ENCODE results near the gene MGST1. TPM values are rescaled to one million over a fixed set of nuclear protein-coding genes. Genes with fewer than 3 reads are reported as not detected.
A peak's percentile ranks its signal among the peaks of the same experiment; 100 is the strongest.

The MGST1 gene
- total and polyA plus RNA-seq, 4 donors = 84.6 to 2,615 (median 1,043) TPM

DNA sequence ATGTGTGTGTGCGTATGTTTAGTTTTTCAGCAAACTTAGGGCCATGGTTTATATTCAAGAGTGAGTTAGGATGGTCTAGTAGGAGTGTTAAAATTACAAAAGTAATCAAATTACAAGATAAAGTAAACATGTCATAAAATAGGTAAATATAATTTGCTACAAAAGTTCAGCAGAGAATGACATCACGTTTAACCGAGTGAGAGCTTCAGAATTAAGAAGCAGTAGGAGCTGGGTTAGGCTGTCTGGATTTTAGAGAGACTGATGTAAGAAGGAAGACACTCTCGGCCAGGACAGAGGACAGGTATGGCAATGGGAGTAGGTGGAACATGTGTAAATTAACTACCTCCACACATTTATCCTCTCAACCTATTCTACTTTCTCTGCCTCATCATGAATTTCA lies 11.6 kb upstream of the MGST1 start:
- H3K27ac ChIP-seq (ENCODE audit: low read depth in 1 of 2, low read length in 2 of 2) = no peak overlapping the region
- no peak for TF ChIP-seq JUND (IDR thresholded peaks at IDR 0.05)
- TF ChIP-seq, protein P1, sequence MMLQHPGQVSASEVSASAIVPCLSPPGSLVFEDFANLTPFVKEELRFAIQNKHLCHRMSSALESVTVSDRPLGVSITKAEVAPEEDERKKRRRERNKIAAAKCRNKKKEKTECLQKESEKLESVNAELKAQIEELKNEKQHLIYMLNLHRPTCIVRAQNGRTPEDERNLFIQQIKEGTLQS (IDR thresholded peaks at IDR 0.05) = no peak
- TF ChIP-seq, protein P2, sequence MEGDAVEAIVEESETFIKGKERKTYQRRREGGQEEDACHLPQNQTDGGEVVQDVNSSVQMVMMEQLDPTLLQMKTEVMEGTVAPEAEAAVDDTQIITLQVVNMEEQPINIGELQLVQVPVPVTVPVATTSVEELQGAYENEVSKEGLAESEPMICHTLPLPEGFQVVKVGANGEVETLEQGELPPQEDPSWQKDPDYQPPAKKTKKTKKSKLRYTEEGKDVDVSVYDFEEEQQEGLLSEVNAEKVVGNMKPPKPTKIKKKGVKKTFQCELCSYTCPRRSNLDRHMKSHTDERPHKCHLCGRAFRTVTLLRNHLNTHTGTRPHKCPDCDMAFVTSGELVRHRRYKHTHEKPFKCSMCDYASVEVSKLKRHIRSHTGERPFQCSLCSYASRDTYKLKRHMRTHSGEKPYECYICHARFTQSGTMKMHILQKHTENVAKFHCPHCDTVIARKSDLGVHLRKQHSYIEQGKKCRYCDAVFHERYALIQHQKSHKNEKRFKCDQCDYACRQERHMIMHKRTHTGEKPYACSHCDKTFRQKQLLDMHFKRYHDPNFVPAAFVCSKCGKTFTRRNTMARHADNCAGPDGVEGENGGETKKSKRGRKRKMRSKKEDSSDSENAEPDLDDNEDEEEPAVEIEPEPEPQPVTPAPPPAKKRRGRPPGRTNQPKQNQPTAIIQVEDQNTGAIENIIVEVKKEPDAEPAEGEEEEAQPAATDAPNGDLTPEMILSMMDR (IDR thresholded peaks at IDR 0.05; ENCODE audit: low read depth, low read length, missing input control) = no peak
- no peaks in the 10 kb centered on the region for H3K9me3 ChIP-seq (ENCODE audit: control insufficient read depth in 4 of 4, low read length in 3 of 4)
- H3K27me3 ChIP-seq (ENCODE audit: control insufficient read depth in 4 of 4, insufficient read depth in 4 of 4, low read length in 3 of 4) = no peaks in the 10 kb centered on the region
- H3K36me3 ChIP-seq (ENCODE audit: control insufficient read depth in 4 of 4, insufficient read depth in 3 of 4, low read depth in 1 of 4, low read length in 3 of 4) = no peaks in the 10 kb centered on the region
- no peak for DNase-seq (ENCODE audit: low spot score)
- no peak overlapping the region for H3K9ac ChIP-seq (ENCODE audit: low read depth in 1 of 2, low read length in 2 of 2)
- WGBS = 84% methylated on average over 4 of the region's 4 CpGs
- H3K4me3 ChIP-seq (ENCODE audit: low read depth in 1 of 3, low read length in 3 of 3) = no peak overlapping the region
- no peaks in the 10 kb centered on the region for H3K4me1 ChIP-seq (ENCODE audit: control insufficient read depth in 4 of 4, insufficient read depth in 4 of 4, low read length in 3 of 4)

DNA sequence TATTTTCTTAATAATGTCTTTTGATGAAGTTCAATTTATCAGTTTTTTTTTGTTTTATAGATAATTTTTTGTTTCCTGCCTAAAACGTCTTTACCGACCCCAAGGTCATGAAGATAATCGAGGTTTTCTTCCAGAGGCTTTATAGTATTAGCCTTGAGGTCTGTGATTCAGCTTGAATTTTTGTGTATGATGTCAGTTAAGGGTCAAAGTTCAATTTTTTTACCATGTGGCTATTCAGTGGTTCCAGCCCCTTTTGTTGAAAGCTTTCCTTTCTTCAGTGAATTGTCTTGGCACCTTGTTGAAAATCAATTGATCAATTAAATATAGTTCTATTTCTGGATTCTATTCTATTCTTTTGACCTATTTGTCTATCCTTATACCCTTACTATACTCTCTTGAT lies 3.2 kb upstream of the MGST1 start:
- peaks cover 0 to 23% (median 10%) of the 10 kb centered on the region in 4 donors for H3K4me1 ChIP-seq (ENCODE audit: control insufficient read depth in 4 of 4, insufficient read depth in 4 of 4, low read length in 3 of 4)
- peaks cover 0 to 1% (median 0%) of the 10 kb centered on the region in 4 donors for H3K9me3 ChIP-seq (ENCODE audit: control insufficient read depth in 4 of 4, low read length in 3 of 4)
- no peak overlapping the region for H3K4me3 ChIP-seq (ENCODE audit: low read depth in 1 of 3, low read length in 3 of 3)
- WGBS = 52% methylated on average over 3 of the region's 3 CpGs
- peak overlapping the region; percentile 35 to 60 for H3K27ac ChIP-seq (ENCODE audit: low read depth in 1 of 2, low read length in 2 of 2)
- no peak overlapping the region for H3K9ac ChIP-seq (ENCODE audit: low read depth in 1 of 2, low read length in 2 of 2)
- TF ChIP-seq, protein P1 (IDR thresholded peaks at IDR 0.05) = no peak
- TF ChIP-seq FOXA1 (IDR thresholded peaks at IDR 0.05) = no peak
- no peak for TF ChIP-seq FOXA2 (IDR thresholded peaks at IDR 0.05)
- TF ChIP-seq, protein P3, sequence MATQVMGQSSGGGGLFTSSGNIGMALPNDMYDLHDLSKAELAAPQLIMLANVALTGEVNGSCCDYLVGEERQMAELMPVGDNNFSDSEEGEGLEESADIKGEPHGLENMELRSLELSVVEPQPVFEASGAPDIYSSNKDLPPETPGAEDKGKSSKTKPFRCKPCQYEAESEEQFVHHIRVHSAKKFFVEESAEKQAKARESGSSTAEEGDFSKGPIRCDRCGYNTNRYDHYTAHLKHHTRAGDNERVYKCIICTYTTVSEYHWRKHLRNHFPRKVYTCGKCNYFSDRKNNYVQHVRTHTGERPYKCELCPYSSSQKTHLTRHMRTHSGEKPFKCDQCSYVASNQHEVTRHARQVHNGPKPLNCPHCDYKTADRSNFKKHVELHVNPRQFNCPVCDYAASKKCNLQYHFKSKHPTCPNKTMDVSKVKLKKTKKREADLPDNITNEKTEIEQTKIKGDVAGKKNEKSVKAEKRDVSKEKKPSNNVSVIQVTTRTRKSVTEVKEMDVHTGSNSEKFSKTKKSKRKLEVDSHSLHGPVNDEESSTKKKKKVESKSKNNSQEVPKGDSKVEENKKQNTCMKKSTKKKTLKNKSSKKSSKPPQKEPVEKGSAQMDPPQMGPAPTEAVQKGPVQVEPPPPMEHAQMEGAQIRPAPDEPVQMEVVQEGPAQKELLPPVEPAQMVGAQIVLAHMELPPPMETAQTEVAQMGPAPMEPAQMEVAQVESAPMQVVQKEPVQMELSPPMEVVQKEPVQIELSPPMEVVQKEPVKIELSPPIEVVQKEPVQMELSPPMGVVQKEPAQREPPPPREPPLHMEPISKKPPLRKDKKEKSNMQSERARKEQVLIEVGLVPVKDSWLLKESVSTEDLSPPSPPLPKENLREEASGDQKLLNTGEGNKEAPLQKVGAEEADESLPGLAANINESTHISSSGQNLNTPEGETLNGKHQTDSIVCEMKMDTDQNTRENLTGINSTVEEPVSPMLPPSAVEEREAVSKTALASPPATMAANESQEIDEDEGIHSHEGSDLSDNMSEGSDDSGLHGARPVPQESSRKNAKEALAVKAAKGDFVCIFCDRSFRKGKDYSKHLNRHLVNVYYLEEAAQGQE (IDR thresholded peaks at IDR 0.05) = no peak
- TF ChIP-seq JUND (IDR thresholded peaks at IDR 0.05) = peak in 1 of 2 donors; percentile 48
- TF ChIP-seq SP1 (IDR thresholded peaks at IDR 0.05) = no peak
- no peak for TF ChIP-seq TAF1 (conservative IDR thresholded peaks at IDR 0.05)
- TF ChIP-seq HNF4G (IDR thresholded peaks at IDR 0.05) = no peak
- TF ChIP-seq RXRA (IDR thresholded peaks at IDR 0.05) = peak in 1 of 2 donors; percentile 28
- TF ChIP-seq NR2F2 (IDR thresholded peaks at IDR 0.05) = no peak
- TF ChIP-seq, protein P4, sequence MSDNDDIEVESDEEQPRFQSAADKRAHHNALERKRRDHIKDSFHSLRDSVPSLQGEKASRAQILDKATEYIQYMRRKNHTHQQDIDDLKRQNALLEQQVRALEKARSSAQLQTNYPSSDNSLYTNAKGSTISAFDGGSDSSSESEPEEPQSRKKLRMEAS (IDR thresholded peaks at IDR 0.05) = no peak
- no peak for TF ChIP-seq YY1 (IDR thresholded peaks at IDR 0.05)
- TF ChIP-seq GABPA (IDR thresholded peaks at IDR 0.05 in 1 of 2, conservative IDR thresholded peaks at IDR 0.05 in 1 of 2) = no peak
- TF ChIP-seq HNF4A (conservative IDR thresholded peaks at IDR 0.05) = peak; percentile 62
- TF ChIP-seq, protein P5, sequence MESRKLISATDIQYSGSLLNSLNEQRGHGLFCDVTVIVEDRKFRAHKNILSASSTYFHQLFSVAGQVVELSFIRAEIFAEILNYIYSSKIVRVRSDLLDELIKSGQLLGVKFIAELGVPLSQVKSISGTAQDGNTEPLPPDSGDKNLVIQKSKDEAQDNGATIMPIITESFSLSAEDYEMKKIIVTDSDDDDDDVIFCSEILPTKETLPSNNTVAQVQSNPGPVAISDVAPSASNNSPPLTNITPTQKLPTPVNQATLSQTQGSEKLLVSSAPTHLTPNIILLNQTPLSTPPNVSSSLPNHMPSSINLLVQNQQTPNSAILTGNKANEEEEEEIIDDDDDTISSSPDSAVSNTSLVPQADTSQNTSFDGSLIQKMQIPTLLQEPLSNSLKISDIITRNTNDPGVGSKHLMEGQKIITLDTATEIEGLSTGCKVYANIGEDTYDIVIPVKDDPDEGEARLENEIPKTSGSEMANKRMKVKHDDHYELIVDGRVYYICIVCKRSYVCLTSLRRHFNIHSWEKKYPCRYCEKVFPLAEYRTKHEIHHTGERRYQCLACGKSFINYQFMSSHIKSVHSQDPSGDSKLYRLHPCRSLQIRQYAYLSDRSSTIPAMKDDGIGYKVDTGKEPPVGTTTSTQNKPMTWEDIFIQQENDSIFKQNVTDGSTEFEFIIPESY (IDR thresholded peaks at IDR 0.05) = no peak
- TF ChIP-seq EGR1 (IDR thresholded peaks at IDR 0.05; ENCODE audit: low read depth in 2 of 2) = no peak
- peak in 1 of 2 donors; percentile 7 for TF ChIP-seq RAD21 (IDR thresholded peaks at IDR 0.05)
- TF ChIP-seq, protein P2 (IDR thresholded peaks at IDR 0.05; ENCODE audit: low read depth, low read length, missing input control) = no peak
- H3K36me3 ChIP-seq (ENCODE audit: control insufficient read depth in 4 of 4, insufficient read depth in 3 of 4, low read depth in 1 of 4, low read length in 3 of 4) = no peaks in the 10 kb centered on the region
- no peak for DNase-seq (ENCODE audit: low spot score)
- no peaks in the 10 kb centered on the region for H3K27me3 ChIP-seq (ENCODE audit: control insufficient read depth in 4 of 4, insufficient read depth in 4 of 4, low read length in 3 of 4)
